ENCODE data around the gene GPC5.

Gene GPC5

GRCh38 chr13:91627952-91628739, 229.7 kb downstream of the GPC5 start:
- Histone ChIP-seq H3K4me1 (ENCODE audit: insufficient read depth, low read length) (no peaks in the 10 kb centered on the region), H3K9me3 (ENCODE audit: insufficient read depth, low read depth, low read length) (no peaks in the 10 kb centered on the region), H3K27me3 (ENCODE audit: insufficient read depth, low read length) (no peaks in the 10 kb centered on the region), H3K36me3 (ENCODE audit: insufficient read depth, low read length) (no peaks in the 10 kb centered on the region), H3K9ac (ENCODE audit: low read depth, low read length) (no peak overlapping the region), H3K27ac (ENCODE audit: low read depth, low read length) (no peak overlapping the region), H3K4me3 (ENCODE audit: low read length) (no peak overlapping the region)
- 95% methylated on average over 2 of the region's 3 CpGs for WGBS

GRCh38 chr13:91630946-91631345, 232.5 kb downstream of the GPC5 start:
- Histone ChIP-seq H3K36me3 (ENCODE audit: insufficient read depth, low read length) (no peaks in the 10 kb centered on the region), H3K27ac (ENCODE audit: low read depth, low read length) (no peak overlapping the region), H3K9me3 (ENCODE audit: insufficient read depth, low read depth, low read length) (no peaks in the 10 kb centered on the region), H3K27me3 (ENCODE audit: insufficient read depth, low read length) (no peaks in the 10 kb centered on the region), H3K4me3 (ENCODE audit: low read length) (no peak overlapping the region), H3K4me1 (ENCODE audit: insufficient read depth, low read length) (no peaks in the 10 kb centered on the region), H3K9ac (ENCODE audit: low read depth, low read length) (no peak overlapping the region)
- WGBS: 100% methylated on average over 1 of the region's 1 CpG

GRCh38 chr13:91632086-91632485, 233.7 kb downstream of the GPC5 start:
- Histone ChIP-seq H3K4me1 (ENCODE audit: insufficient read depth, low read length) (no peaks in the 10 kb centered on the region), H3K9ac (ENCODE audit: low read depth, low read length) (no peak overlapping the region), H3K27ac (ENCODE audit: low read depth, low read length) (no peak overlapping the region), H3K9me3 (ENCODE audit: insufficient read depth, low read depth, low read length) (no peaks in the 10 kb centered on the region), H3K27me3 (ENCODE audit: insufficient read depth, low read length) (no peaks in the 10 kb centered on the region), H3K4me3 (ENCODE audit: low read length) (no peak overlapping the region), H3K36me3 (ENCODE audit: insufficient read depth, low read length) (no peaks in the 10 kb centered on the region)
- 98% methylated on average over 3 of the region's 3 CpGs for WGBS

GRCh38 chr13:91639330-91639729, 240.9 kb downstream of the GPC5 start:
- Histone ChIP-seq H3K4me1 (ENCODE audit: insufficient read depth, low read length) (no peaks in the 10 kb centered on the region), H3K36me3 (ENCODE audit: insufficient read depth, low read length) (no peaks in the 10 kb centered on the region), H3K4me3 (ENCODE audit: low read length) (no peak overlapping the region), H3K27me3 (ENCODE audit: insufficient read depth, low read length) (no peaks in the 10 kb centered on the region), H3K9me3 (ENCODE audit: insufficient read depth, low read depth, low read length) (no peaks in the 10 kb centered on the region), H3K27ac (ENCODE audit: low read depth, low read length) (no peak overlapping the region), H3K9ac (ENCODE audit: low read depth, low read length) (no peak overlapping the region)
- WGBS: 95% methylated on average over 5 of the region's 5 CpGs

DNA sequence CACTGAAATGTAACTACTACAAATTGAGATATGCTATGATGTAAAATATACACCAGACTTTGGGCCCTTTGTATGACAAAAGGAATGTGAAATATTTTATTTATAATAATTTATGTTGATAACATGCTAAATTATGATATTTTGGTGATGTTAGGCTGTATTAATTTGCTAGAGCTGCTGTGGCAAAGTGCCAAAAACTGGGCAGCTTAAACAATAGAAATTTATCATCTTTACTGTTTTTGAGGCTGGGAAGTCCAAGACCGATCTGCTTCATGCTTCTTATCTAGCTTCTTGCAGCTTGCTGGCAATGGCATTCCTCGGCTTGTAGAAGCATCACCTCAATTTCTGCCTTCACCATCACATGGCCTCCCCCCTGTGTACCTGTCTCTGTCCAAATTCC, 245.0 kb downstream of the GPC5 start:
- Histone ChIP-seq H3K27ac (ENCODE audit: low read depth, low read length) (no peak overlapping the region), H3K27me3 (ENCODE audit: insufficient read depth, low read length) (no peaks in the 10 kb centered on the region), H3K4me1 (ENCODE audit: insufficient read depth, low read length) (peaks cover 4% of the 10 kb centered on the region; the same call in 1 of the 2 replicates), H3K9me3 (ENCODE audit: insufficient read depth, low read depth, low read length) (no peaks in the 10 kb centered on the region), H3K9ac (ENCODE audit: low read depth, low read length) (no peak overlapping the region), H3K4me3 (ENCODE audit: low read length) (no peak overlapping the region), H3K36me3 (ENCODE audit: insufficient read depth, low read length) (no peaks in the 10 kb centered on the region)
- WGBS: 95% methylated on average over 2 of the region's 2 CpGs

DNA sequence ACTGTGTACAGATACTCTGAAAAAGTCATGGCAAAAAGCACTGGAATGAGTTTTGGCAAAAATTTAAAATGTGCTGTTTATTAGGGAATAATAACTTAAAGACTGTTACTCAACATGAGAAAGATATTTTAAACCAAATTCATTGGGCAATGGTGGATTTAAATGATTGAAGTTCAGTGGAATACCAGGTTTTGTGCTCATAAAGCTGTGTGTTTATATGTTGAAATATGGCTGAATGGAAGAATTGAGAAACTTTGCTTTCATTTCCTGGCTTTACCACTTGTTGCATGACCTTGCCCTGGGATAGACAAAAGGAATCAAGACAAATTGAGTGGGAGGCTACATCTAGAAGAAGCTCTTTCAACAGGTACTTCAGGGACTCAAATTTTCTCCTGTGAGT, 246.4 kb downstream of the GPC5 start:
- no peaks in the 10 kb centered on the region for H3K36me3 ChIP-seq (ENCODE audit: insufficient read depth, low read length)
- H3K9me3 ChIP-seq (ENCODE audit: insufficient read depth, low read depth, low read length): no peaks in the 10 kb centered on the region
- no peak overlapping the region for H3K4me3 ChIP-seq (ENCODE audit: low read length)
- no peak overlapping the region for H3K9ac ChIP-seq (ENCODE audit: low read depth, low read length)
- H3K27ac ChIP-seq (ENCODE audit: low read depth, low read length): no peak overlapping the region
- H3K4me1 ChIP-seq (ENCODE audit: insufficient read depth, low read length): peaks cover 4% of the 10 kb centered on the region; the same call in 1 of the 2 replicates
- H3K27me3 ChIP-seq (ENCODE audit: insufficient read depth, low read length): no peaks in the 10 kb centered on the region

- Histone ChIP-seq H3K4me1 (ENCODE audit: insufficient read depth, low read length) (peaks cover 9% of the 10 kb centered on the region), H3K4me3 (ENCODE audit: low read length) (no peak overlapping the region), H3K9me3 (ENCODE audit: insufficient read depth, low read depth, low read length) (no peaks in the 10 kb centered on the region), H3K27me3 (ENCODE audit: insufficient read depth, low read length) (no peaks in the 10 kb centered on the region), H3K27ac (ENCODE audit: low read depth, low read length) (no peak overlapping the region), H3K36me3 (ENCODE audit: insufficient read depth, low read length) (no peaks in the 10 kb centered on the region), H3K9ac (ENCODE audit: low read depth, low read length) (no peak overlapping the region)
- 54% methylated on average over 3 of the region's 3 CpGs for WGBS
Observed at GRCh38 chr13:91647361-91647990, 249.1 kb downstream of the GPC5 start.

GRCh38 chr13:91648012-91648411, 249.6 kb downstream of the GPC5 start:
- Histone ChIP-seq H3K9me3 (ENCODE audit: insufficient read depth, low read depth, low read length) (no peaks in the 10 kb centered on the region), H3K4me3 (ENCODE audit: low read length) (no peak overlapping the region), H3K27ac (ENCODE audit: low read depth, low read length) (no peak overlapping the region), H3K9ac (ENCODE audit: low read depth, low read length) (no peak overlapping the region), H3K27me3 (ENCODE audit: insufficient read depth, low read length) (no peaks in the 10 kb centered on the region), H3K4me1 (ENCODE audit: insufficient read depth, low read length) (peaks cover 14% of the 10 kb centered on the region), H3K36me3 (ENCODE audit: insufficient read depth, low read length) (no peaks in the 10 kb centered on the region)

- WGBS: 97% methylated on average over 2 of the region's 2 CpGs
- no peak overlapping the region for H3K4me3 ChIP-seq (ENCODE audit: low read length)
Observed at GRCh38 chr13:91649456-91649855, 251.0 kb downstream of the GPC5 start.

DNA sequence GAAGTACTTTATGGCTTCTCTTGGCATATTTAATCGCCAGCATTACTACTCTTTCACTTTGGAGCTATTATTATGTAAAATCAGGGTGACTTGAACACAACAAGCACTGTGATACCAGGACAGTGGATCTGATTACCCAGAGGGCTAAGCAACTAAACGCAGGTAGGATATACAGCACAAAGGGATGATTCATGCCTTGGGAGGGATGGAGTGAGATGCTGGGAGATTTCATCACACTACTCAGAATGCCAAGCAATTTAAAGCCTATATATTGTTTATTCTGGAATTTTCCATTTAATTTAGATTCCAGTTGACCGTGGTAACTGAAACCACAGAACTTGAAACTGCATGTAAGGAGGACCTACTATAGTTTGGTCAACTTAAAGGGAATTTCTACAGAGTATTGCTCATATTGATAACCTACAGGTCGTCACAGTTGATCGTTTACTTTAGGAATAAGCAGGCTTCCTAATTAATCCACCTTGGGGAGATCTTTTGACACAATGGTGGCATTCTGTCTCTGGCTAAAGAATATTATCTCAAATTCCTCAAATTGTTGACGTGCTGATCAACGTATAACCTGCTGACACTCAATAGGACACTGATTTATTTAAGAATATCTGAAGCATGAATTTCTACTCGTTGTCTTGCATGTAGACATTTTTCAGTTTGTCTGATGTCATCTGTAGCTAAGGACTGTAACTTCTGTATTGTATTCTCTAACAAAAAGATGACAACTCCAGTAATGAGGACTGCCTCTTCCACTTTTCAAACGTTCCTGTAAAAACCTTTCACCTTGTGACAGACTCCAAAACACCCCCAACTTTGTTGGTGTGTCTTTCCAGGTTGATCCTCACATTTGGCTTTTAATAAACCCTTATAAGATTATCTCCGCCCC, 254.2 kb downstream of the GPC5 start:
- peaks cover 22% of the 10 kb centered on the region for H3K4me1 ChIP-seq (ENCODE audit: insufficient read depth, low read length)
- WGBS: 84% methylated on average over 9 of the region's 10 CpGs

More at GRCh38 chr13:91649456-91649855, 251.0 kb downstream of the GPC5 start:
- H3K4me1 ChIP-seq (ENCODE audit: insufficient read depth, low read length): peaks cover 23% of the 10 kb centered on the region
- no peak overlapping the region for H3K27ac ChIP-seq (ENCODE audit: low read depth, low read length)
- no peak overlapping the region for H3K9ac ChIP-seq (ENCODE audit: low read depth, low read length)
- H3K27me3 ChIP-seq (ENCODE audit: insufficient read depth, low read length): no peaks in the 10 kb centered on the region
- no peaks in the 10 kb centered on the region for H3K9me3 ChIP-seq (ENCODE audit: insufficient read depth, low read depth, low read length)
- H3K36me3 ChIP-seq (ENCODE audit: insufficient read depth, low read length): no peaks in the 10 kb centered on the region

DNA sequence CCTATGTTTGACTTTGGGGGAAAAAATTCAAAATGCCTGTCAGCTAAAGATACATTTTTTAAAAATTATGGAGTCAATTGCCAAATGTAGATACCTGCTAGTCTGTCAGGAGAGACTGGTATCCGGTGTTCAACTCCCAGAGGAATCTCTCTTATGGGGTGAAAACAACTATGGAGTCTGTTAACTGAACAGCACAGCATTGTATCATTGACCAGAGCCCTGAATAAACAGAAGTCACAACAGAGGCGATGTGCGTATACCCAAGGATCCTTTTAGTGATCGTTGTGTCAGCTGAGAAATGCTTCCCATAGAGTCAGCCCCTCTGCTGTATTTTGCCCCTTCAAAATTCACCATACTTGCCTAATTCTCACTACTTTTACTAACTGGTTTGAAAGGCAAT, 257.3 kb downstream of the GPC5 start:
- WGBS: 95% methylated on average over 4 of the region's 4 CpGs
- Histone ChIP-seq H3K27ac (ENCODE audit: low read depth, low read length) (no peak overlapping the region), H3K9me3 (ENCODE audit: insufficient read depth, low read depth, low read length) (no peaks in the 10 kb centered on the region), H3K9ac (ENCODE audit: low read depth, low read length) (no peak overlapping the region), H3K4me3 (ENCODE audit: low read length) (no peak overlapping the region), H3K27me3 (ENCODE audit: insufficient read depth, low read length) (no peaks in the 10 kb centered on the region), H3K4me1 (ENCODE audit: insufficient read depth, low read length) (peaks cover 22% of the 10 kb centered on the region), H3K36me3 (ENCODE audit: insufficient read depth, low read length) (no peaks in the 10 kb centered on the region)

More for the DNA sequence above, 254.2 kb downstream of the GPC5 start:
- Histone ChIP-seq H3K36me3 (ENCODE audit: insufficient read depth, low read length) (no peaks in the 10 kb centered on the region), H3K4me3 (ENCODE audit: low read length) (no peak overlapping the region), H3K27me3 (ENCODE audit: insufficient read depth, low read length) (no peaks in the 10 kb centered on the region), H3K9me3 (ENCODE audit: insufficient read depth, low read depth, low read length) (no peaks in the 10 kb centered on the region), H3K27ac (ENCODE audit: low read depth, low read length) (no peak overlapping the region), H3K9ac (ENCODE audit: low read depth, low read length) (no peak overlapping the region)

Measured in HUES64 (cell line).